Parathyroid adenoma (tissue), 2 donors: Measurements from ENCODE around the gene IQCB1.
A peak's percentile ranks its signal among the peaks of the same experiment; 100 is the strongest.

Source experiments
- H2AFZ ChIP-seq: fragments of 300-600 bp; sonication (generic); one replicate; pipeline ENCODE4 v1.7.0; 2017; ENCODE audit warnings: antibody characterized with exemption, mild to moderate bottlenecking
- H3K27ac ChIP-seq: fragments of 300-600 bp; sonication (generic); one replicate; pipeline ENCODE4 v1.7.0; 2017
- H3K27me3 ChIP-seq: fragments of 300-600 bp; sonication (generic); one replicate; pipeline ENCODE4 v1.7.0; 2017; ENCODE audit warnings: low read length; ENCODE audit not compliant: control insufficient read depth, insufficient read depth
- H3K36me3 ChIP-seq: fragments of 300-600 bp; sonication (generic); one replicate; pipeline ENCODE4 v1.7.0; 2017; ENCODE audit warnings: low read length; ENCODE audit not compliant: control insufficient read depth, insufficient read depth
- H3K4me1 ChIP-seq: fragments of 300-600 bp; sonication (generic); one replicate; pipeline ENCODE4 v1.7.0; 2017; ENCODE audit warnings: control low read depth
- H3K4me2 ChIP-seq: fragments of 300-600 bp; sonication (generic); one replicate; pipeline ENCODE4 v1.7.0; 2017; ENCODE audit warnings: low read length
- H3K4me3 ChIP-seq: fragments of 300-600 bp; sonication (generic); one replicate; pipeline ENCODE4 v1.7.0; 2017; ENCODE audit warnings: low read depth, low read length
- H3K79me2 ChIP-seq: fragments of 300-600 bp; sonication (generic); one replicate; pipeline ENCODE4 v1.7.0; 2017; ENCODE audit warnings: control low read depth
- H3K9ac ChIP-seq: fragments of 300-600 bp; sonication (generic); one replicate; pipeline ENCODE4 v1.7.0; 2017; ENCODE audit warnings: mild to moderate bottlenecking
- H3K9me3 ChIP-seq: fragments of 300-600 bp; sonication (generic); one replicate; pipeline ENCODE4 v1.7.0; 2017; ENCODE audit warnings: low read length; ENCODE audit not compliant: control insufficient read depth
- CTCF ChIP-seq: fragments of 300-600 bp; sonication (generic); IDR thresholded peaks from one replicate; pipeline ENCODE4 v1.7.0; 2017; ENCODE audit warnings: antibody characterized with exemption, mild to moderate bottlenecking
- donor health status: primary hyperparathyroidism.

Gene IQCB1

GRCh38 chr3:121852256-121852655 is 17.4 kb upstream of the IQCB1 start:
- no peak overlapping the region for H2AFZ ChIP-seq
- H3K79me2 ChIP-seq = no peaks in the 10 kb centered on the region
- no peaks in the 10 kb centered on the region for H3K9me3 ChIP-seq
- no peak overlapping the region for H3K27ac ChIP-seq
- no peak for TF ChIP-seq CTCF
- no peaks in the 10 kb centered on the region for H3K27me3 ChIP-seq
- no peaks in the 10 kb centered on the region for H3K36me3 ChIP-seq
- no peak overlapping the region for H3K4me2 ChIP-seq
- no peak overlapping the region for H3K4me3 ChIP-seq
- H3K9ac ChIP-seq = no peak overlapping the region
- H3K4me1 ChIP-seq = no peaks in the 10 kb centered on the region

DNA sequence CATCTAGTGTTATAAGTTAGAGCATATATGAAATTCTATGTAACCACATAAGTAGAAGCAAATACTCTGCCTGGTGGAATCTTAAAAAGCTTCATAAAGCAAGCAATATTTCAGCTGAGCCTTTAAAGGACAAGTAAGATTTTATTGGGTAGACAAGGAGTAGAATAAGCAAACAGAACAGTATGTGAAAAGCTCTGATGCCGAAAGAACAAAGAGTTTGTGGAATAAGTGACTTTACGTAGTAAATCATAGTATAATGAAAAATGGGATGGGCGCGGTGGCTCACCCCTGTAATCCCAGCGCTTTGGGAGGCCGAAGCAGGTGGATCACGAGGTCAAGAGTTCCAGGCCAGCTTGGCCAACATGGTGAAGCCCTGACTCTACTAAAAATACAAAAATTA is 10.0 kb upstream of the IQCB1 start:
- no peaks in the 10 kb centered on the region for H3K4me1 ChIP-seq
- H3K27me3 ChIP-seq = no peaks in the 10 kb centered on the region
- no peaks in the 10 kb centered on the region for H3K79me2 ChIP-seq
- TF ChIP-seq CTCF = no peak
- H3K27ac ChIP-seq = no peak overlapping the region
- no peak overlapping the region for H3K4me3 ChIP-seq
- H3K9ac ChIP-seq = no peak overlapping the region
- H3K4me2 ChIP-seq = no peak overlapping the region
- H2AFZ ChIP-seq = no peak overlapping the region
- H3K9me3 ChIP-seq = no peaks in the 10 kb centered on the region
- no peaks in the 10 kb centered on the region for H3K36me3 ChIP-seq

DNA sequence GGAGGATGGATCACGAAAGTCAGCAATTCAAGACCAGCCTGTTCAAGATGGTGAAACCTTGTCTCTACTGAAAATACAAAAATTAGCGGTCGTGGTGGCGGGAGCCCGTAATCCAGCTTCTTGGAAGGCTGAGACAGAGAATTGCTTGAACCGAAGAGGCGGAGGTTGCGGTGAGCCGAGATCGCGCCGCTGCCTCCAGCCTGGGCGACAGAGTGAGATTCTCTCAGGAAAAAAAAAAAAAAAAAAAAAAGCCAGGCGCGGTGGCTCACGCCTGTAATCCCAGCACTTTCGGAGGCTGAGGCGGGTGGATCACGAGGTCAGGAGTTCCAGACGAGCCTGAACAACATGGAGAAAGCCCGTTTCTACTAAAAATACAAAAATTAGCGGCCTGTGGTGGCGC is 5.1 kb upstream of the IQCB1 start:
- no peaks in the 10 kb centered on the region for H3K4me1 ChIP-seq
- no peak for TF ChIP-seq CTCF
- no peak overlapping the region for H3K4me2 ChIP-seq
- H3K9me3 ChIP-seq = no peaks in the 10 kb centered on the region
- H3K36me3 ChIP-seq = no peaks in the 10 kb centered on the region
- H3K79me2 ChIP-seq = no peaks in the 10 kb centered on the region
- no peak overlapping the region for H3K4me3 ChIP-seq
- H3K27ac ChIP-seq = no peak overlapping the region
- no peak overlapping the region for H3K9ac ChIP-seq
- H3K27me3 ChIP-seq = no peaks in the 10 kb centered on the region
- H2AFZ ChIP-seq = no peak overlapping the region

DNA sequence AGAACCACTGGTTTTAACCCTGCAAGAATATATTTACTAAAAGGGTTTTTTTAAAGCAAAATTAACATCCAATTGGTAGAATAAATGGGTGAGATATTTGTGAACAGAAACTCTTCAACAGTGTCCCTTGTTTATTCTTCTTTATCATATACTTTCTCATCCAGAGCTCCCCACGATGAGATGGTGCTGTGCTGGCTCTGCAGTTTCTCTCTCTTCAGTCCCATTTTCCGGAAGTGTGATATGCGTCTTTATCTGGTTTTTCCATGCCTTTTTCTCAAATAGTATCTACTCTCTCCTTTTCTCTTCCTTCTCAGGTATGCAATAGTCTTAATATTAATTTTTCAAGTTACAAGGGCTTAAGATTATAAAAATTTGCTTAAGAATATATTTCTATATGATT is 1.6 kb upstream of the IQCB1 start:
- H3K79me2 ChIP-seq = no peaks in the 10 kb centered on the region
- H3K4me1 ChIP-seq = no peaks in the 10 kb centered on the region
- H3K36me3 ChIP-seq = no peaks in the 10 kb centered on the region
- H2AFZ ChIP-seq = no peak overlapping the region
- H3K4me3 ChIP-seq = no peak overlapping the region
- no peak overlapping the region for H3K9ac ChIP-seq
- TF ChIP-seq CTCF = no peak
- H3K4me2 ChIP-seq = no peak overlapping the region
- no peaks in the 10 kb centered on the region for H3K9me3 ChIP-seq
- no peak overlapping the region for H3K27ac ChIP-seq
- H3K27me3 ChIP-seq = no peaks in the 10 kb centered on the region

DNA sequence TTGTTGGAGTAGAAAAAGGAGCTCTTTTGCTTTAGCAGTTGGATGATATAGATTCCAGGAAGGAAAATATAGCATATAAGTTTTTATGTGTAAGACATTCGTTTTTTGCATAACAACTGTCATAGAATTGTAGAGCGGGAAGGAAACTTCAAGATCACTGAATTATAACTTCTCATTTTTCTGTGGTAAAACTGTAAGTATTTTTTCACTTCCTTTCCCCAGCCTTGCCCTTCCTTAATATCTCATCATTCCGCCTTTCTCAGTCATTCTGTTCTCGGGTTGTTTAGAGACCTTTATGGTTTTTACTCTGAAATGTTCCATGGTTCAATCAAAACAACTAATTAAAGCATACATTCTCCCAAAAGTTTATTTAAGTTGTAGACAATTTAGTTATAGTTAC is 1.2 kb upstream of the IQCB1 start:
- no peak for TF ChIP-seq CTCF
- Histone ChIP-seq H3K4me1 (no peaks in the 10 kb centered on the region), H3K79me2 (no peaks in the 10 kb centered on the region), H2AFZ (peak overlapping the region; percentile 98), H3K27ac (no peak overlapping the region), H3K4me3 (peak overlapping the region; percentile 90), H3K27me3 (no peaks in the 10 kb centered on the region), H3K4me2 (peak overlapping the region; percentile 88), H3K36me3 (no peaks in the 10 kb centered on the region), H3K9me3 (no peaks in the 10 kb centered on the region), H3K9ac (no peak overlapping the region)
